GM21360 (cell line): ENCODE data around the gene SLC38A1.
"Not testable (repeated sequence)": the region's sequence is repeated elsewhere in the genome, so short reads cannot be mapped to it uniquely, and the experiment has no call there.

Experiments
- ATAC-seq: cut with Tn5 transposase; IDR thresholded peaks from one replicate; pipeline ENCODE4 v1.9.1; 2021; ENCODE audit warnings: mild to moderate bottlenecking, moderate library complexity; ENCODE audit not compliant: unreplicated experiment

Gene SLC38A1

GRCh38 chr12:46265102-46265501 lies 3.7 kb downstream of the SLC38A1 start:
- no peak for ATAC-seq

GRCh38 chr12:46264057-46264456 lies 4.8 kb downstream of the SLC38A1 start:
- no peak for ATAC-seq

GRCh38 chr12:46263140-46264016 lies 5.5 kb downstream of the SLC38A1 start:
- ATAC-seq = no peak

- ATAC-seq = no peak
These were observed 7.2 kb downstream of the SLC38A1 start for GRCh38 chr12:46261646-46262045.

- ATAC-seq = no peak
These were observed 7.8 kb downstream of the SLC38A1 start for GRCh38 chr12:46260913-46261476.

GRCh38 chr12:46260124-46260912 lies 8.5 kb downstream of the SLC38A1 start:
- ATAC-seq = no peak

- ATAC-seq = no peak
These were observed 9.1 kb downstream of the SLC38A1 start for GRCh38 chr12:46259713-46260112.

- ATAC-seq = no peak
These were observed 9.8 kb downstream of the SLC38A1 start for GRCh38 chr12:46259071-46259470.

- no peak for ATAC-seq
These were observed 10.7 kb downstream of the SLC38A1 start for GRCh38 chr12:46258129-46258528.

GRCh38 chr12:46256942-46257341 lies 11.9 kb downstream of the SLC38A1 start:
- no peak for ATAC-seq

GRCh38 chr12:46253544-46254162 lies 15.2 kb downstream of the SLC38A1 start:
- no peak for ATAC-seq

- ATAC-seq = not testable (repeated sequence)
These were observed 16.8 kb downstream of the SLC38A1 start for GRCh38 chr12:46251994-46252393.

- not testable (repeated sequence) for ATAC-seq
These were observed 18.9 kb downstream of the SLC38A1 start for GRCh38 chr12:46249960-46250359.

GRCh38 chr12:46246021-46246700 lies 22.7 kb downstream of the SLC38A1 start:
- no peak for ATAC-seq

- no peak for ATAC-seq
These were observed 23.8 kb downstream of the SLC38A1 start for GRCh38 chr12:46244997-46245396.

GRCh38 chr12:46244273-46244915 lies 24.4 kb downstream of the SLC38A1 start:
- no peak for ATAC-seq

GRCh38 chr12:46242569-46242968 lies 26.3 kb downstream of the SLC38A1 start:
- no peak for ATAC-seq

- no peak for ATAC-seq
These were observed 28.4 kb downstream of the SLC38A1 start for GRCh38 chr12:46240436-46240835.

GRCh38 chr12:46238821-46239220 lies 30.0 kb downstream of the SLC38A1 start:
- ATAC-seq = no peak
